Measurements from ENCODE around the gene ENTPD8. TPM values are rescaled to one million over a fixed set of nuclear protein-coding genes. Genes with fewer than 3 reads are reported as not detected.

Gene ENTPD8
- total RNA-seq, 1 donor = not detected

GRCh38 chr9:137444106-137444790 lies 3.1 kb upstream of the ENTPD8 start:
- no peak for TF ChIP-seq CTCF (IDR thresholded peaks at IDR 0.05; ENCODE audit: extremely low read depth, low read depth, low read length)
- no peak overlapping the region for H3K27ac ChIP-seq (ENCODE audit: low read depth, low read length)

GRCh38 chr9:137441935-137442321 lies 771 bp upstream of the ENTPD8 start:
- Histone ChIP-seq H4K20me1 (ENCODE audit: insufficient read depth, low read length) (no peaks in the 10 kb centered on the region), H3K9me3 (ENCODE audit: low read depth, low read length) (no peaks in the 10 kb centered on the region), H3K4me1 (ENCODE audit: insufficient read depth, low read length) (no peaks in the 10 kb centered on the region), H3K79me2 (ENCODE audit: insufficient read depth, low read length) (no peaks in the 10 kb centered on the region), H3K4me2 (ENCODE audit: insufficient read depth, low read length) (no peak overlapping the region), H3K4me3 (ENCODE audit: insufficient read depth, low read length) (no peak overlapping the region), H3K27ac (ENCODE audit: low read depth, low read length) (no peak overlapping the region), H2AFZ (ENCODE audit: low read length) (no peak overlapping the region), H3K27me3 (ENCODE audit: insufficient read depth, low read length) (peaks cover 12% of the 10 kb centered on the region), H3K36me3 (ENCODE audit: insufficient read depth, low read length) (no peaks in the 10 kb centered on the region)
- DNase-seq (ENCODE audit: insufficient read length, low spot score, missing footprints) = no peak
- no peak for TF ChIP-seq CTCF (IDR thresholded peaks at IDR 0.05; ENCODE audit: extremely low read depth, low read depth, low read length)

More at GRCh38 chr9:137444106-137444790, 3.1 kb upstream of the ENTPD8 start:
- H4K20me1 ChIP-seq (ENCODE audit: insufficient read depth, low read length) = no peaks in the 10 kb centered on the region
- no peaks in the 10 kb centered on the region for H3K79me2 ChIP-seq (ENCODE audit: insufficient read depth, low read length)
- H3K36me3 ChIP-seq (ENCODE audit: insufficient read depth, low read length) = no peaks in the 10 kb centered on the region
- peaks cover 12% of the 10 kb centered on the region for H3K27me3 ChIP-seq (ENCODE audit: insufficient read depth, low read length)
- no peak overlapping the region for H3K4me2 ChIP-seq (ENCODE audit: insufficient read depth, low read length)
- H2AFZ ChIP-seq (ENCODE audit: low read length) = no peak overlapping the region
- H3K4me3 ChIP-seq (ENCODE audit: insufficient read depth, low read length) = no peak overlapping the region
- DNase-seq (ENCODE audit: insufficient read length, low spot score, missing footprints) = no peak
- no peaks in the 10 kb centered on the region for H3K9me3 ChIP-seq (ENCODE audit: low read depth, low read length)
- no peaks in the 10 kb centered on the region for H3K4me1 ChIP-seq (ENCODE audit: insufficient read depth, low read length)

- H3K79me2 ChIP-seq (ENCODE audit: insufficient read depth, low read length) = no peaks in the 10 kb centered on the region
- no peak for TF ChIP-seq CTCF (IDR thresholded peaks at IDR 0.05; ENCODE audit: extremely low read depth, low read depth, low read length)
- H3K4me1 ChIP-seq (ENCODE audit: insufficient read depth, low read length) = peaks cover 8% of the 10 kb centered on the region
- no peak overlapping the region for H3K4me2 ChIP-seq (ENCODE audit: insufficient read depth, low read length)
- no peak for DNase-seq (ENCODE audit: insufficient read length, low spot score, missing footprints)
- no peak overlapping the region for H3K27ac ChIP-seq (ENCODE audit: low read depth, low read length)
- H3K36me3 ChIP-seq (ENCODE audit: insufficient read depth, low read length) = no peaks in the 10 kb centered on the region
- no peaks in the 10 kb centered on the region for H4K20me1 ChIP-seq (ENCODE audit: insufficient read depth, low read length)
- H3K27me3 ChIP-seq (ENCODE audit: insufficient read depth, low read length) = peaks cover 12% of the 10 kb centered on the region
- H3K4me3 ChIP-seq (ENCODE audit: insufficient read depth, low read length) = no peak overlapping the region
- H2AFZ ChIP-seq (ENCODE audit: low read length) = no peak overlapping the region
- no peaks in the 10 kb centered on the region for H3K9me3 ChIP-seq (ENCODE audit: low read depth, low read length)
Observed at GRCh38 chr9:137439158-137439714, 1.9 kb downstream of the ENTPD8 start.

- H3K4me2 ChIP-seq (ENCODE audit: insufficient read depth, low read length) = no peak overlapping the region
- no peak overlapping the region for H3K4me3 ChIP-seq (ENCODE audit: insufficient read depth, low read length)
- no peak for TF ChIP-seq CTCF (IDR thresholded peaks at IDR 0.05; ENCODE audit: extremely low read depth, low read depth, low read length)
- no peak overlapping the region for H2AFZ ChIP-seq (ENCODE audit: low read length)
- no peaks in the 10 kb centered on the region for H4K20me1 ChIP-seq (ENCODE audit: insufficient read depth, low read length)
- no peak for DNase-seq (ENCODE audit: insufficient read length, low spot score, missing footprints)
- H3K27me3 ChIP-seq (ENCODE audit: insufficient read depth, low read length) = peaks cover 12% of the 10 kb centered on the region
- H3K36me3 ChIP-seq (ENCODE audit: insufficient read depth, low read length) = no peaks in the 10 kb centered on the region
- no peak overlapping the region for H3K27ac ChIP-seq (ENCODE audit: low read depth, low read length)
- no peaks in the 10 kb centered on the region for H3K9me3 ChIP-seq (ENCODE audit: low read depth, low read length)
- no peaks in the 10 kb centered on the region for H3K79me2 ChIP-seq (ENCODE audit: insufficient read depth, low read length)
- peaks cover 8% of the 10 kb centered on the region for H3K4me1 ChIP-seq (ENCODE audit: insufficient read depth, low read length)
Observed at GRCh38 chr9:137438591-137439157, 2.5 kb downstream of the ENTPD8 start.

All from osteoblast (primary cell).